ENCODE measurements around the gene RABGAP1L. TPM values are rescaled to one million over a fixed set of nuclear protein-coding genes. Genes with fewer than 3 reads are reported as not detected.

The RABGAP1L gene
- total RNA-seq, 1 experiment from 2014 or later, result 57.4 TPM

DNA sequence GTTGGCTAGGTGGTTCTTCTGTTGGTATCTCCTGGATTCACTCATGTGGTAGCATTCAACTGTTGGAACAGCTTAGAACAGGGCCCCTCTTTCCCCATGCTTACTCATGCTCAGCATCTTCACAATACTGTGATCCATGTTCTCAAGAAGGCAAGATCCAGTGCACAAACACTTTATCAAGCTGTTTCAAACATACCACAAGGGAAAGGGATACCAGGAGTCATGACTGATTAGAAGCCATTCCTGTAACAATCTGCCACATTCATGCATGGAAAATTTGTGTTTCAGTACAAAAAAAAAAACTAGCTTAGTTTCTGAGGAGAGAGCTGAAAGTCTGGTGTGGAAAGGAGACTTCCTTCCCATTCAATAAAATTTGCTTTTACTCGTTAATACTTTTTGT lies 670.7 kb downstream of the RABGAP1L start:
- no peak overlapping the region for H3K27ac ChIP-seq
- H3K79me2 ChIP-seq (ENCODE audit: low read depth), result no peaks in the 10 kb centered on the region
- no peak overlapping the region for H3K4me3 ChIP-seq
- TF ChIP-seq EZH2 (IDR thresholded peaks at IDR 0.05; ENCODE audit: low read depth), result no peak
- TF ChIP-seq, protein P1, sequence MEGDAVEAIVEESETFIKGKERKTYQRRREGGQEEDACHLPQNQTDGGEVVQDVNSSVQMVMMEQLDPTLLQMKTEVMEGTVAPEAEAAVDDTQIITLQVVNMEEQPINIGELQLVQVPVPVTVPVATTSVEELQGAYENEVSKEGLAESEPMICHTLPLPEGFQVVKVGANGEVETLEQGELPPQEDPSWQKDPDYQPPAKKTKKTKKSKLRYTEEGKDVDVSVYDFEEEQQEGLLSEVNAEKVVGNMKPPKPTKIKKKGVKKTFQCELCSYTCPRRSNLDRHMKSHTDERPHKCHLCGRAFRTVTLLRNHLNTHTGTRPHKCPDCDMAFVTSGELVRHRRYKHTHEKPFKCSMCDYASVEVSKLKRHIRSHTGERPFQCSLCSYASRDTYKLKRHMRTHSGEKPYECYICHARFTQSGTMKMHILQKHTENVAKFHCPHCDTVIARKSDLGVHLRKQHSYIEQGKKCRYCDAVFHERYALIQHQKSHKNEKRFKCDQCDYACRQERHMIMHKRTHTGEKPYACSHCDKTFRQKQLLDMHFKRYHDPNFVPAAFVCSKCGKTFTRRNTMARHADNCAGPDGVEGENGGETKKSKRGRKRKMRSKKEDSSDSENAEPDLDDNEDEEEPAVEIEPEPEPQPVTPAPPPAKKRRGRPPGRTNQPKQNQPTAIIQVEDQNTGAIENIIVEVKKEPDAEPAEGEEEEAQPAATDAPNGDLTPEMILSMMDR (conservative IDR thresholded peaks at IDR 0.05), result no peak
- intact Hi-C loops (cut with micrococcal nuclease; ENCODE audit: unreplicated experiment), result no loop called here
- H4K20me1 ChIP-seq (ENCODE audit: insufficient read depth), result no peaks in the 10 kb centered on the region
- BruUV-seq (replicated peaks), result no TSS peak
- no peaks in the 10 kb centered on the region for H3K4me1 ChIP-seq (replicated peaks; ENCODE audit: insufficient read depth)
- ChIA-PET CTCF (no interaction called here), POLR2A (ENCODE audit: unreplicated experiment) (no interaction called here)
- no peak overlapping the region for H3K4me2 ChIP-seq
- H3K9me3 ChIP-seq (ENCODE audit: insufficient read depth, low read depth), result no peaks in the 10 kb centered on the region
- H3K9me2 ChIP-seq (ENCODE audit: insufficient read depth), result no peaks in the 10 kb centered on the region
- H2AFZ ChIP-seq, result no peak overlapping the region
- H3F3A ChIP-seq (ENCODE audit: insufficient read depth, low read depth), result no peaks in the 10 kb centered on the region
- H3K36me3 ChIP-seq (ENCODE audit: low read depth), result no peaks in the 10 kb centered on the region
- H3K27me3 ChIP-seq (ENCODE audit: insufficient read depth, low read depth), result no peaks in the 10 kb centered on the region
- no peak for DNase-seq

GRCh38 chr1:174836543-174836942 lies 677.2 kb downstream of the RABGAP1L start:
- no peaks in the 10 kb centered on the region for H3F3A ChIP-seq (ENCODE audit: insufficient read depth, low read depth)
- no peaks in the 10 kb centered on the region for H3K79me2 ChIP-seq (ENCODE audit: low read depth)
- H3K9me2 ChIP-seq (ENCODE audit: insufficient read depth), result no peaks in the 10 kb centered on the region
- no peak overlapping the region for H3K4me2 ChIP-seq
- H3K4me1 ChIP-seq (replicated peaks; ENCODE audit: insufficient read depth), result no peaks in the 10 kb centered on the region
- no peak overlapping the region for H3K27ac ChIP-seq
- BruUV-seq (replicated peaks), result no TSS peak
- no peaks in the 10 kb centered on the region for H3K27me3 ChIP-seq (ENCODE audit: insufficient read depth, low read depth)
- no peaks in the 10 kb centered on the region for H4K20me1 ChIP-seq (ENCODE audit: insufficient read depth)
- DNase-seq, result no peak
- TF ChIP-seq EZH2 (IDR thresholded peaks at IDR 0.05; ENCODE audit: low read depth), result no peak
- TF ChIP-seq, protein P1 (conservative IDR thresholded peaks at IDR 0.05), result no peak
- no peak overlapping the region for H2AFZ ChIP-seq
- intact Hi-C loops (cut with micrococcal nuclease; ENCODE audit: unreplicated experiment), result no loop called here
- H3K4me3 ChIP-seq, result no peak overlapping the region
- POLR2A ChIA-PET (ENCODE audit: unreplicated experiment), result no interaction called here
- H3K9me3 ChIP-seq (ENCODE audit: insufficient read depth, low read depth), result no peaks in the 10 kb centered on the region
- no peaks in the 10 kb centered on the region for H3K36me3 ChIP-seq (ENCODE audit: low read depth)
- CTCF ChIA-PET, result no interaction called here

DNA sequence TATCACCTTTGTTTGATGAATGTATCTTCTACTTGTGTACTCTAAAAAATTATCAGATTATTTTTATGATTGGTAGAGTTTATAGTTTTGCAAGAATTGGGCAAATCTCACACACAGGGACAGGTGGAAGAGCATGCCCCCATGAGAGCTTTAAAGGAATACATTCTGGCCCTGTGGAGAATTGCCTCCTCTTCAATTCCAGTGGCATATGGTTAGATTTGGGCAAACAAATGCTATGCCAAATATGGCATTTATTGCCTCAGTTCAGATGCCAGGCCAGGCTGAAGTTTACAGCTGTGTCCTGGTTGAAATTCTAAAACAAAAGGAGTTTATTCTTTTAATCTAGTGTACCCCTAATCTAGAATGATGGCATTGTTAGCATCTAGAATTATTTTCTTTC lies 678.1 kb downstream of the RABGAP1L start:
- Histone ChIP-seq H3K36me3 (ENCODE audit: low read depth) (no peaks in the 10 kb centered on the region), H4K20me1 (ENCODE audit: insufficient read depth) (no peaks in the 10 kb centered on the region), H3K4me2 (no peak overlapping the region), H3K9me2 (ENCODE audit: insufficient read depth) (no peaks in the 10 kb centered on the region), H3K4me1 (replicated peaks; ENCODE audit: insufficient read depth) (no peaks in the 10 kb centered on the region), H3F3A (ENCODE audit: insufficient read depth, low read depth) (no peaks in the 10 kb centered on the region), H3K9me3 (ENCODE audit: insufficient read depth, low read depth) (no peaks in the 10 kb centered on the region), H3K27ac (no peak overlapping the region), H2AFZ (no peak overlapping the region), H3K4me3 (no peak overlapping the region), H3K79me2 (ENCODE audit: low read depth) (no peaks in the 10 kb centered on the region), H3K27me3 (ENCODE audit: insufficient read depth, low read depth) (no peaks in the 10 kb centered on the region)
- CTCF ChIA-PET, result no interaction called here
- TF ChIP-seq EZH2 (IDR thresholded peaks at IDR 0.05; ENCODE audit: low read depth), result no peak
- TF ChIP-seq, protein P1 (conservative IDR thresholded peaks at IDR 0.05), result no peak
- POLR2A ChIA-PET (ENCODE audit: unreplicated experiment), result interaction anchor here (0.6 kb wide), 1 partner anchor 162 kb away, joined by 4 read pairs; no protein-coding TSS in a partner anchor
- intact Hi-C loops (cut with micrococcal nuclease; ENCODE audit: unreplicated experiment), result no loop called here
- BruUV-seq (replicated peaks), result no TSS peak
- DNase-seq, result no peak
